HG02943 (cell line): ENCODE measurements around the gene FGFR2.
"Not testable (repeated sequence)": the region's sequence is repeated elsewhere in the genome, so short reads cannot be mapped to it uniquely, and the experiment has no call there.

Experiments
- ATAC-seq: cut with Tn5 transposase; IDR thresholded peaks from one replicate; pipeline ENCODE4 v1.9.1; 2021; ENCODE audit warnings: mild to moderate bottlenecking, low read depth, moderate library complexity; ENCODE audit not compliant: unreplicated experiment

FGFR2 gene

DNA sequence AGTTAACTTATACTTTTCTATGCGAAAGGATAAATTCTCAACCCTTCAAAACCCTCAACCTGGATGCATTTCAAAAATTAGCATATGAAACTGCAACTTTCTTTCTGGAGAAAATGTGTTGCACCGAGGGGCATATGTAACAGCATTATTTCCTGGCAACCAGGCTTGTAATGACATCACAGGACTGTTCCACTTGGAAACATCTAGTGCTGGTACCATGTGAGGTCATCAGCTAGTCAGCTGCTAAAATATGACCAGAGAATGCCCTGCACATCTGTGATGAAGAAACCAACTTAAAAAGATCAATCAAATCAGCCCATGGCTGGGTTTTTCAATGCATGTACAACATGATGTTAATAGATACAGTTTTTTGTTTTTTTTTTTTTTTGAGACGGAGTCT lies 40.0 kb downstream of the FGFR2 start:
- no peak for ATAC-seq

DNA sequence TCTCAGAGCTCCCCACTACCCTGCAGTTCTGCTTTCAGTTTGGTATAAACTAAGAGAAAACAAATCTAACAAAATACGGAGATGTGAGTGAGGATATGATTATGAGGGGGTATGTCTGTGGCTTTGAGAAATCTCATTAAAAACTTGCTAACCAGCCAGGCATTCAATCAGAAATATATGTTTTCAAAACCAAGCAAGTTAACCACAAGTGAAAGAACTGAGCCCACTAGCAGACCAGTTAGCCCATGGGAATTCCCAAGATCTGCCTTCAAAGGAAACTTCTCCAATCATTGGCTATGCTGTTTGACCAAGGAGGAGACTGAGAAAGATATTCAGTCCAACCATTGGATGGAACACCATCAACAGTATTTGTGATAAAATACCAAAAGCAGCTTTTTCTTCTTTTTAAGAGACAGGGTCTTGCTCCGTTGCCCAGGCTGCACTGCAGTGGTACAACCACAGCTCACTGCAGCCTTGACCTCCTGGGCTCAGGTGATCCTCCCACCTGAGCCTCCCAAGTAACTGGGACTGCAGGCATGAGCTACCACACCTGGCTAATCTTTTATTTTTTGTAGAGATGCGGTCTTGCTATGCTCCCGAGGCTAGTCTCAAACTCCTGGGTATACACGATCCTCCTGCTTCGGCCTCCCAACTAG lies 41.2 kb downstream of the FGFR2 start:
- no peak for ATAC-seq

DNA sequence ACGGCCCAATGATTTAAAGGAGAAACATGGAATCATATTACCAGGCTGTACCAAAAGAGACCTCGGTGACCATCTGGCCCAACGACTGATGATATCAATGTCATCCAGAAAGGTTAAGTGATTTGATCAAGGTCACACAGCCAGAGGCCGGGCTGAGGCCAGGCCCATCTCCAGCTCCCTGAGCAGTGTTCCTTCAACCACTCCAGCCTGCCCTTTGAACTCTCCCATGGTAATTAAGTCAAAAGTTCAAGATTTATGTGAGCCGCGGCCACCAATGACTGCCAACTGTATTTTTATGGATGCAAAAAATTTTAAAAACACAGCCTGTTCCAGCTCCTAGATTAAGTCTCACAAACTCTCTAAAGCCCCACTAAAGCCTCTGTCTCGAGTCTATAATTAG lies 41.8 kb downstream of the FGFR2 start:
- ATAC-seq: no peak

DNA sequence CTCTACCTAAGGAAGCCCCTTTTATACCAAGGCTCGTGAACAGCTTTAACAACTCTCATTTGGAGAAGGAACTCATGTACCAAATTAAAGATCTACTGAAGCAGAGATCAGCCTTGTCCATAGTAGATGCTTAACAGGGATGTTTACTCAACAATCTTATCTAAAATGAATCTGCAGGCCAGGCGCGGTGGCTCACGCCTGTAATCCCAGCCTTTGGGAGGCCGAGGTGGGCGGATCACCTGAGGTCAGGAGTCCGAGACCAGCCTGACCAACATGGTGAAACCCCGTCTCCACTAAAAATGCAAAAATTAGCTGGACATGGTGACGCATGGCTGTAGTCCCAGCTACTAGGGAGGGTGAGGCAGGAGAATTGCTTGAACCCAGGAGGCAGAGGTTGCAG lies 43.3 kb downstream of the FGFR2 start:
- not testable (repeated sequence) for ATAC-seq

DNA sequence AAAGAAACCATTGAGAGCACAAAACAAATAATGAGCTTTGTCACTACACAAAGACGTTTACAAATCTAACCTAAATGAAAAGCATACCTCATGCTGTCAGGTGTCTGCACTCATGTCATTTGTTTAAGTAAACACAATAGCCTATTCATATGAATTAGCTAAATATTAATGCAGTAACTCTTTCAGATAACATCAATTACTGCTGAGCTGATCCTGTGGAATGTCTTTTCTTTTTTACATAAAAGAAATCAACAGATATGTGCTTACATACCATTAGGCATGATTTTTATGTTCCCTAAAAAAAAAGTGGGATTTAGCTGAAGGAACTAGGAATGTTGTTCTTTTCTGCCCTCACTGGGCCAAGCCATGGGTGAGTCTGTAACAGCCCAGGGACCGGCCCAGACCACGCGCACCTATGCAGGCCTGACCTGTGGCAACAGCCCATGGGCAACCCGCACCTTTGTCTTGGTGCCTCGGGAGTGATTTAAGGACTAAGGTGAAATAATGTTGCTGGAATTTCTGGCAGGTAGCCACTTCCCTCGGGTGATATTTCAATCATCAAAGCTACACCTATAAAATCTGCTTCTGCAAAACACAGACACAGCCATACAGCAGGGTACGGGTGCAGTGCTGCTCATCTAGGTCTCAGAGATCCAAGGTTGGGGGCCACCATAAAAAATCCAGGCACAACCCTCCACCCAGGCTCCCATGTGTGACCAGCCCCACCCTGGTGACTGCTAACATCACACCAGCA lies 44.6 kb downstream of the FGFR2 start:
- ATAC-seq: no peak

DNA sequence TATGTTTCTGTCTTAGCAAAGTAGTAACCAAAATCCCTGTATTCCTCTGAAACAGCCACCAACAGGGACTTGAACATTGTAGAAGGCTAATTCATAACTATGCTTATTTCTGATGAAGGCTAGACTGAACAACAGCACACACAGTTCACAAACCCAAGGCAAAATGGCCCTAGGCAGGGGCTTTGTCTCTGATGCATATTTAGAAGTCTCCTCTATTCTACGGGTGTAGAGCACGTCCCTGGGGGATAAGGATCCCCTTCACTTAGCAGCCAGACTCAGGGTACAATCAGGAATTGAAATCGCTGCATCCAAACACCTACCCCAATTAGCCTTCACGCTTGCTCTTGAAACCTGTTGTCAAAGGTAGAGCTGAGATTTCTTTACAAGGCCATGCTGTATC lies 45.5 kb downstream of the FGFR2 start:
- no peak for ATAC-seq

DNA sequence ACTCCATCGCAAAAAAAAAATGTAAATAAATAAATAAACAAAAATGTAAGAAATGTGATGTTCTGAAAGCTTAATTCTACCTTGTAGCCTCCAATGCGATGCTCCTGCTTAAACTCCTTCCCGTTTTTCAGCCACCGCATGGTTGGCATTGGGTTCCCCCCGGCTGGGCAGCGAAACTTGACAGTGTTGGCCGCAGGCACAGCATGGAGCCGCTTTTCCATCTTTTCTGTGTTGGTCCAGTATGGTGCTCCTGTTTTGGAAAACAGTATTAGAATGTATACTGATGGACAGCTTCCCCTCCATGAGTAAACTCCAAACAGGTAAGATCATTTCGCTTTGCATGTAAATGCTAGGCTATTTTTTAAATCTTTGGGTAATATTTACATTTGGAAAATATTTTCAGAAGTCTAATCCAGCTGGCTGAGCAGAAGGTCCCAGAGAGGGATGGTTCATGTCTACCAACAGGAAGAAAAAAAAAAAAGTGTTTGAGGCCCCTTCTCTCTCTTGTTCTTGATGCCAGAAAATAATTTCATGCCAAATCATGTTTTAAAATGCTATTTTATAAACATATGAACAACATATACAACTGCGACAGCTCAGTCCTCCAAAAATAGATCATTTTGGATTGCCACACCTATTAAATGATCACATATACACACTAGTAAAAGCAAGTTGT lies 46.9 kb downstream of the FGFR2 start:
- ATAC-seq: no peak

DNA sequence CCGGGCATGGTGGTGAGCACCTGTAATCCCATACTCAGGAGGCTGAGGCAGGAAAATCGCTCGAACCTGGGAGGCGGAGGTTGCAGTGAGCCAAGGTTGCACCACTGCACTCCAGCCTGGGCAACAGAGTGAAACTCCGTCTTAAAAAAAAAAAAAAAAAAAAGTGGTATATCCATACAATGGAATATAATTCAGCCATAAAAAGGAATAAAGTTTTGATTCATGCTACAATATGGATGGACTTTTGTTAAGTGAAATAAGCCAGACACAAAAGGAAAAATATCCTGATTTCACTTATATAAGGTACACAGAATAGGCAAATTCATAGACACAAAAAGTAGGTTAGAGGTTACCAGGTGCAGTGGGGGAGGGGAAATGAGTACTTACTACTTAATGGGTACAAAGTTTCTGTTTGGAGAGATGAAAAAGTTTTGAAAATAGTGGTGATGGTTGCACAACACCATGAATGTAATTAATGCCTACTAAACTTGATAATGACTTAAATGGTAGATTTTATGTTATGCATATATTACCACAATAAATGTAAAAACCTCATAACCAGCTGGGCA lies 53.9 kb downstream of the FGFR2 start:
- no peak for ATAC-seq

DNA sequence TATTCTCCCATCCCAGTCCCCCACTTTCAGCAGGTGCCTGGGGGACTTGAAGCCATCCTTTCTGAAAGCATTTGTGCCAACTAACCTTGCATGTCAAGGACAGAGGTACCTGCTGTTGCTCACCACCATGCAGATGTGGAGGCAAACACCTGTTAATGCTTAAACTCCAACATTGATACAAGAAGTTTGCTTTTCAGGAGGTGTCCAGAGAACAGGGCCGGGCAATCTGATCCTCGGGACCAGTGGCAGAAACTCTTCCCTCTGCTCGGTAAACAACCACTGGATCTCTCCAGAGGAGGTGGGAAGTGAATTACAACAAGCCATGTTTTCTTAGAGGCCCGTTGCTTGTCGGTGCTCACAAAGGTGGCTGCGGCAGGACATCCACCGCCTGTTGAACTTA lies 54.7 kb downstream of the FGFR2 start:
- ATAC-seq: no peak

DNA sequence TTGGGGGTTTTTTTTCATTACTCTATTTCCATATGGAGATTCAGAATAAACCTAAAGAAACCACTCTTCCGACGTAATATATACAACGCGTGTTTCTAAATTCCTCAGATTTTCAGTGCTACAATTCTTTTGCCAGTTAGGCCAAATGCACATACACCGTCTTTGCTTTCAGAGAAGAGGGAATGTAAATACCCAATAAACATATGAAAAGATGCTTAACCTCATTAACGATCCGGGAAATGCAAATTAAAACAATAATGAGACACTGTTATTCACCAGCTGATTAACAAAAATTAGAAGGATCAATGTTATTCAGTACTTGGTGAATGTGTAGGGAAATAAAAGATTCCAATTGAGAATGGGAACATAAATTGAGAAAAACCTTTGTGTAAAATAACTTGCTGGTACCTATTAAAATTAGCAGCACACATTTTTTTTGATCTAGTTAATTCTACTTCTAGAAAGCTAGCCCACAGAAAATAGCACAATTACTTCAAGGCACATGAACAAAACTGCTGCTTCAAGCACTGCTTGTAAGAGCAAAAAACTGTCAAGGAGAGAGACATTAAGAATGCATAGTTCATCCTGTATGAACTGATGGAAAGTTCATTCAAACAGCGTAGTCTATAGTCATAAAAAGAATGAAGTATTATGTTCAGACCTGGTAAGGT lies 56.7 kb downstream of the FGFR2 start:
- ATAC-seq: no peak

DNA sequence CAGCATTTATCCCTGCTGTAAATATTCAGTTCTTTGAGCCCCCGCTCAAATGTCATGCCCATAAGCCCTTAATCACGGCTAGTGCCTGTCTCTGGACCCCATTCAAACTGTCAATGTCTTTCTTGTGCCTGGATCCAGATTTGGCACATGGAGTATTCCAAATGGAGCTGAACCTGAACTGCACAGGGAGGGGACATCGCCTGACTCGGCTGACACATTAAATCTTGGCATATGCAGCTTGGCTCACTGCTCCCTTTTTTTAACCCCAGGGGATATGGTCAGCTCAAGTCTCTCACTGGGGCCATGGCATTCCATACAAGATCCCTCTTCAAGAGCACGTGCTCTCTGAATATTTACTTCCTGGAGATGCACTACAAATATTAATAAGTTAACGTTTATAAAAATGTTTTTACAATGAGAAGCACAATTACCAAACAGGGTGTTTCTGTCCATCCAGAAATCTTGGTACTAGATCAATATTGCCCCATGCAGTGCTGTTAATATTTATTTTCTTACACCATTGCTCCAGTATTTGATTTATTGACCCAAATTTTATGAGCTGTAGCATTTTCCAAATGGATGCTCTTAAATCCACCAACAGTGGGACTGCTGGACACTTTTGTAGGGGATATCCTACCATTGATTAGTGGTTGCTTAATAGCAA lies 57.4 kb downstream of the FGFR2 start:
- ATAC-seq: no peak

DNA sequence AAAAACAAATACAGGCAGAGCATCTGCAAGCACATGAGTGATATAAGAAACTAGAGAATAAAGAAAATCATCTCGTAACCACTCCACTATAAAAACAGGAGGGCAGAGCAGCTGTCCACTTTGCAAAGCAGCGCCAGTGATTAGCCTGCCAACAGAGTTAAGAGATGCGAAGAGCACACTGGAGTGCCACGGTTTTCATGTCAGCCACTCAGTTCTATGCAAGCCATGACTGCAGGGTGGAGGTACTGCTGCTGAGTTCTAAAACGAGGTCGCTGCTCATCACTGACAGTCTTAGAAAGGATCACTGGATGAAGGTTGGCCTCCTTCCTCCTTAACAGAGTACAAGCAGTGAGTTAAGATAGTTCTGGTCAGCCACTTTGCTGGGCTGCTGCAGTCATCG lies 58.5 kb downstream of the FGFR2 start:
- ATAC-seq: no peak

DNA sequence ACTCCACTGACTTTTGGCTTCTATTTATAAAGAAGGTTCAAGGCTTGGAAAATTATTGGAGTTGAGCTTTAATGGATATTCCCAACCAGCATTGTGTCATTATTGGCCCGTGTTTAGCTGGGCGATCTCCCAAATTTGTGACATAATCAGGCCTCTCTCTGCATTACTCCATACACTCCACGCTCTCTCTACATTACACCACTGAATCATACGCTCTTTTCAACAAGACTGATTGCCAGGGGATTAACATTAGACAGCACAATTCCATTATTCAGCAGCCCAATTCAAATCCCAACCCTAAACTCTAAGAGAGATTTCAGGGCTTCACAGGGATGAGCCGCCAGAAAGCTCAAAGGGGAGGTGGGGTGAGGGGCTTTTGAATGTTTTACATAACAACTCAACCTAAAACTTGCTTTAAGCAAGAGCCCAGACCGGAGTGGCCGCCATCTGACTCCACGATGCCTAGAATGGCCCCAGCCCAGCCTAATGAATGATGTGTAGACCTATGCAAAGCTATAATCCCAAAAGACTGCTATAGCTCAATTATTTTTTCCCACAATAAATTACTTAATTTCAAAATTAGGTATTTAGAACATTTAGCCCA lies 61.8 kb downstream of the FGFR2 start:
- no peak for ATAC-seq

DNA sequence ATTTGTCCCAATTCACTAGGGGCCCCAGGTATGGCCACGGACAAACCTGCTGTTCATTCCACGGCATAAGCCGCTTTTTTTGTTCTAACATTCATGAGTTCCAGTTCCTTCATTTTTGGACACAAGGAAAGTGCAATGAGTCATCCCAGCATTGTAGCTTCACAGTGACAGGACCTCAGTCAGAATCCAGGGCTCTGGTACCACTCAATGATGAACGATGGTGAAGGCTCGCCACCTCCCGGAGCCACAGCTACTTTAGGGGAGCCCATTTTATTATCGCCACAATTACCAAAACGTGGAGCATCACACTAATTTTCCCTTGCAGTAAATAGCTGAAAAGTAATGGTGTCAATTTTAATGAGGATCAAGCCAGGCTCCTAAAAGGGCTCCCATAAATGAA lies 62.9 kb downstream of the FGFR2 start:
- ATAC-seq: no peak

DNA sequence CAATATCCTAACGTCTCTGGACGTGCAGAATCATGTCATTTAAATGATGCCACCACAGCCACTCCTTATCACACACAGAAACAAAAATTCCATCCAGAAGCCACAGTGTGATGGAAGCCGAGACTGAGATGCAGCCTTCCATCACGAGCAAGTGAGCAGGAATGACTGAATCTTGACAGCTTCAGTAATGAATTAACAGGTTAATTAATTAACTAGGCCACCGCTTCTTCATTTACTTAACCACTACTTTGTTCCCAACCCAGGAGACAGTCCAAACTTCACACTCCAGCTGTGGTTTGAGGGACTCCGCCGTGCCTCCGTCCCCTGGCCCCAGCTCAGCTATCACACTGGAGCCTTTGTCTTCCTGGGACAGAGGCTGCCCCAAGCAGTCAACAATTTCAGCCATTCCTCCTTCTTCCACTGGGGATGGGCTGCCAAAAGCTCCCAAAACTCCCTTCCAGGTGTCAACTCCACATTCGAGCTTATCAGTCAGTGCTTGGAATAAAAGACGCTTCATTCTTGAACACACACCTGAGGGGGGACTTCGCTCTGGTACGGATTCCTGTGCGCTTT lies 65.9 kb downstream of the FGFR2 start:
- ATAC-seq: no peak

DNA sequence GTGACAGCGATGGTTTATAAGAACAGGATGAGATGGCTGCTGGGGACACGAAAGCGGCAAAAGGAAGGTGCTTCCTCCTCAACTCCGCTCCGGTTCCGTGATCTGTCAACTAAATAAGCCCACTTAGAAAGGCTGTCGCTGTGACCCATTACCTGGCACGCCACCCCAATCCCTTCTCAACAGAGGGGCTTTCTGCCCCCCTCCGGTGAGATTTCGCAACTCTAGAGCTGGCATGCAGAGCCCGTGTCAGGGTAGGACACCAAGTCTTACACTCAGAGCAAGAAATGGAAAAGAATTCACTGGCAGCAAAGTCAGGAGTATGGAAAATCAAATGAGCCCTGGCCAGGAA lies 66.4 kb downstream of the FGFR2 start:
- no peak for ATAC-seq

DNA sequence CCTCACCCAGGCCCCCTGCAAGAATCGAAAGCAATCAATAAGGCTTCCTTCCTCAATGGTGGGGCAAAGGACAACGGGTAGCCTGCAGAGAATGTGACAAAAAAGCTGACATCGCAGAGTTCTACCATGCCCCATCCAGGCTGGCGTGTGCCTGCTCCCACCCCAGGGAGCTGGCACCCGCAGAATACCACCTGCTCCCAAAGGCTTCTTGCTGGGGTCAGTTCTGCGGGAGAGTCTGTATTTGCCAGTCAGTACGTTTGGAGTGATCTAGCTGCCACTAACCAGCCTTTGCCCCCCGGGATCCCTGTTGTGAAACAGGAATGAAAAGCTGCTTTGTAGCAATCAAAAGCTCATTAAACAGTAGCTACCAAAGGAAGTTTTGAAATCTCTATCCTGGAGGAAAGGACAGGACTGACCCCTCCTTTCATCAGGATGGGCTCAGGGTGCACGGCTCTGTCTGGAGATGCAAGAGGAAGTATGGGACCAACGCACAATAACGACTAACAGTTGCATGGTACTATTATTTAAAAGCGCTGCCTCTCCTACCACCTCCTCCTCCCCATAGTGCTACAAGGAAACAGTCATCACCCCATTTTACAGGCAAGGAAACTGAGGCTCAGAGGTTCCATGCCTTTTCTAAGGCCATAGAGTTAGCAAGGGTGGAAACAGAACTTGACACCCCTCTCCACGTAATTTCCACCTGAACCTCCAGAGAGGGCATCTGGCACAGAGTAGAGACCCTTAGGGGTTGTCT lies 67.0 kb downstream of the FGFR2 start:
- no peak for ATAC-seq

DNA sequence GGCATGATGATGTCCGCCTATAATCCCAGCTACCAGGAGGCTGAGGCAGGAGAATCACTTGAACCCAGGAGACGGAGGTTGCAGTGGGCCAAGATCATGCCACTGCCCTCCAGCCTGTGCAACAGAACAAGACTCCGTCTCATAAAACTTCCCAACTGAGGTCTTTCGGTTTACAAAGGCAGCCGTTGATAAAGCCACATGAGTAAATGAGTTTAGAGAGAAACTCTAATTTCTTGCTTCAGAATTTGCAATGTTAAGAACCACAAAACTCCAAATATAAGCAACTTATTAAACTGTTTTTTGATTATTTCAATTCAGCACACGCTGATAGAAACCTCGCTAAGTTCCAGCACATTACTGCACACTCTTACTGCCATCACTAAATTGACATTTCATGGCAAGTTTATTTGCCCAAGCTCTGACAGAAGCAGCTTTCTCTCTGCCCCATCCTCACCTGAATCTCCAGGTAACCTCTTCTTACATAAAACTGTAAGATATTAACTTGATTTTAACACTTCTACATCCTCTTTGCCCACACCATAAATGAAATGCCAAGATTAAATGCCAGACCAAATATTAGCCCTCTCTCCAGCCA lies 67.7 kb downstream of the FGFR2 start:
- no peak for ATAC-seq

DNA sequence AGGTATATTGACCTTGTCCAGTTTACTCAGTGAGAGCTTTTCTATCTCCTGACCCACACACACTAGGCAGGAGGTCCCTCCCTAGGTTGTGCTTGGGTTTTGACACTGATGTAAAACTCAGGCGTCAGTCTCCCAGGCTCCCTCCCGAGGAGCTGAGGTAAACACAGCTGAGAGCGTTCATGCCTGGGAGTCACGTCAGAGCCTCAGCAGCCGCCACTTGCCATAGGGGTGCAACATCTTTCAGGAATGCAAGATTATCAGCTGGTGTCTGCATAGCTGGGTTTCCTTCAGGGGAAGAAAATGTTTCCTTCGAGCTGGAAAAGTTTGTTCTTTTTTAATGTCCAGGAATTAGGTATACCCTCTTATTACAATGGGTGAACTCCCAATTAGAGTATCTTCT lies 70.6 kb downstream of the FGFR2 start:
- ATAC-seq: no peak
